UCSD-AML1 (cell line): ENCODE results near the gene LRRC2.
"Not testable (repeated sequence)": the region's sequence is repeated elsewhere in the genome, so short reads cannot be mapped to it uniquely, and the experiment has no call there.

Experiments used
- DNase-seq: peaks from one replicate; lab custom pipeline; 2025; ENCODE audit not compliant: unreplicated experiment; lab: John Stamatoyannopoulos, UW

The LRRC2 gene

GRCh38 chr3:46536758-46537157, 29.3 kb downstream of the LRRC2 start:
- DNase-seq = no peak

GRCh38 chr3:46535746-46536145, 30.4 kb downstream of the LRRC2 start:
- DNase-seq = no peak

GRCh38 chr3:46533091-46533490, 33.0 kb downstream of the LRRC2 start:
- no peak for DNase-seq

- DNase-seq = no peak
Observed at GRCh38 chr3:46527239-46527638, 38.9 kb downstream of the LRRC2 start.

GRCh38 chr3:46524832-46525231, 41.3 kb downstream of the LRRC2 start:
- no peak for DNase-seq

- DNase-seq = no peak
Observed at GRCh38 chr3:46524008-46524407, 42.1 kb downstream of the LRRC2 start.

GRCh38 chr3:46523556-46523955, 42.5 kb downstream of the LRRC2 start:
- no peak for DNase-seq

GRCh38 chr3:46522201-46522600, 43.9 kb downstream of the LRRC2 start:
- DNase-seq = not testable (repeated sequence)

- no peak for DNase-seq
Observed at GRCh38 chr3:46521096-46521495, 45.0 kb downstream of the LRRC2 start.

GRCh38 chr3:46520531-46520930, 45.6 kb downstream of the LRRC2 start:
- no peak for DNase-seq

GRCh38 chr3:46519952-46520351, 46.1 kb downstream of the LRRC2 start:
- no peak for DNase-seq

- DNase-seq = no peak
Observed at GRCh38 chr3:46517784-46518181, 48.3 kb downstream of the LRRC2 start.

- DNase-seq = no peak
Observed at GRCh38 chr3:46517016-46517783, 48.9 kb downstream of the LRRC2 start.

GRCh38 chr3:46516521-46516920, 49.6 kb downstream of the LRRC2 start:
- no peak for DNase-seq

- DNase-seq = no peak
Observed at GRCh38 chr3:46512191-46512749, 53.8 kb downstream of the LRRC2 start.

- DNase-seq = no peak
Observed at GRCh38 chr3:46509661-46510187, 56.4 kb downstream of the LRRC2 start.

GRCh38 chr3:46508850-46509591, 57.1 kb downstream of the LRRC2 start:
- DNase-seq = no peak

GRCh38 chr3:46506526-46506925, 59.6 kb downstream of the LRRC2 start:
- no peak for DNase-seq

- no peak for DNase-seq
Observed at GRCh38 chr3:46505953-46506352, 60.1 kb downstream of the LRRC2 start.

- DNase-seq = no peak
Observed at GRCh38 chr3:46504789-46505188, 61.3 kb downstream of the LRRC2 start.

- DNase-seq = no peak
Observed at GRCh38 chr3:46503200-46503874, 62.8 kb downstream of the LRRC2 start.
